ENCODE data around the gene STX8.

STX8 gene

GRCh38 chr17:9435165-9435564, 140.5 kb downstream of the STX8 start:
- no peak for DNase-seq

GRCh38 chr17:9434642-9435057, 141.0 kb downstream of the STX8 start:
- DNase-seq: no peak

GRCh38 chr17:9432934-9433421, 142.6 kb downstream of the STX8 start:
- no peak for DNase-seq

- no peak for DNase-seq
Observed at GRCh38 chr17:9432134-9432885, 143.3 kb downstream of the STX8 start.

GRCh38 chr17:9431620-9432019, 144.0 kb downstream of the STX8 start:
- DNase-seq: no peak

GRCh38 chr17:9427465-9428315, 147.9 kb downstream of the STX8 start:
- no peak for DNase-seq

- DNase-seq: no peak
Observed at GRCh38 chr17:9424071-9424640, 151.5 kb downstream of the STX8 start.

GRCh38 chr17:9421525-9421924, 154.1 kb downstream of the STX8 start:
- no peak for DNase-seq

GRCh38 chr17:9419932-9420453, 155.6 kb downstream of the STX8 start:
- no peak for DNase-seq

GRCh38 chr17:9414471-9414870, 161.1 kb downstream of the STX8 start:
- no peak for DNase-seq

GRCh38 chr17:9410737-9411136, 164.9 kb downstream of the STX8 start:
- no peak for DNase-seq

- no peak for DNase-seq
Observed at GRCh38 chr17:9410301-9410700, 165.3 kb downstream of the STX8 start.

- no peak for DNase-seq
Observed at GRCh38 chr17:9409878-9410277, 165.7 kb downstream of the STX8 start.

- no peak for DNase-seq
Observed at GRCh38 chr17:9408868-9409829, 166.5 kb downstream of the STX8 start.

- no peak for DNase-seq
Observed at GRCh38 chr17:9408381-9408780, 167.2 kb downstream of the STX8 start.

GRCh38 chr17:9406046-9406606, 169.5 kb downstream of the STX8 start:
- no peak for DNase-seq

- DNase-seq: no peak
Observed at GRCh38 chr17:9403257-9403656, 172.4 kb downstream of the STX8 start.

- DNase-seq: no peak
Observed at GRCh38 chr17:9402590-9403199, 172.9 kb downstream of the STX8 start.

- no peak for DNase-seq
Observed at GRCh38 chr17:9401434-9401833, 174.2 kb downstream of the STX8 start.

- DNase-seq: no peak
Observed at GRCh38 chr17:9389111-9389527, 186.5 kb downstream of the STX8 start.

- no peak for DNase-seq
Observed at GRCh38 chr17:9386401-9386800, 189.2 kb downstream of the STX8 start.

Measured in DMS79 (cell line).